ENCODE results near the gene CNN2. TPM values are rescaled to one million over a fixed set of nuclear protein-coding genes. Genes with fewer than 3 reads are reported as not detected.

The CNN2 gene
- total RNA-seq, 1 experiment from 2014 or later = 524 TPM

DNA sequence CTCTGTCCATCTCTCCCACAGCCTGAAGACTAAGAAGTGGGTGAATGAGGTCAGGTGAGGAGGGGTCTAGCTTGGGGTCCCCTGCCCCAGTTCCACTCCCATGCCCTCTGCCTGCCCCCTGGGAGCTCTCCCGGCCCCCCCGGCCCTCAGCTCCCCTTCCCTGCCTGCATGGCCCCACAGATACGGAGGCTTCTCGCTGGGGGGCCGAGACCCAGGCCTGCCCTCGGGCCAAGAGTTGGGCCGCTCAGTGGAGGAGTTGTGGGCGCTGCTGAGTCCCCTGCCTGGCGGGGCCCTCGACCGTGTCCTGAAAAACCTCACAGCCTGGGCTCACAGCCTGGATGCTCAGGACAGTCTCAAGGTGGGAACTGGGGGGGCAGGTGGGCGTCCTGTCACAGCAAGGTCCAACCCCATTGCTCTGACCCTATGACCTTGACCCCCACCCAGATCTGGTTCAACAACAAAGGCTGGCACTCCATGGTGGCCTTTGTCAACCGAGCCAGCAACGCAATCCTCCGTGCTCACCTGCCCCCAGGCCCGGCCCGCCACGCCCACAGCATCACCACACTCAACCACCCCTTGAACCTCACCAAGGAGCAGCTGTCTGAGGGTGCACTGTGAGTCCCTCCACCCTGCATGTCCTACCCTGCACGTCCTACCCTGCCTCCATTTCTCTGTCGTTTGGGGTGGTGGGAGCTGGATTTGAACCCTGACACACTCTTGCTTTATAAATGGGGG is 29.6 kb downstream of the CNN2 start:
- H3K23me2 ChIP-seq (ENCODE audit: insufficient read length, low read depth, low read length, poor library complexity, severe bottlenecking) = no peaks in the 10 kb centered on the region
- no peak overlapping the region for H4K8ac ChIP-seq (replicated peaks; ENCODE audit: insufficient read length, low read depth, low read length)
- Mint-ChIP-seq H3K4me3 (peak overlapping the region in 1 of 2 experiments; percentile 24; a peak in 2 of 5 replicates), H3K27ac (peak overlapping the region in 1 of 3 experiments; percentile 94; a peak in 1 of 7 replicates), H3K9me3 (no peaks in the 10 kb centered on the region), H3K27me3 (ENCODE audit: low read depth) (no peaks in the 10 kb centered on the region; the same call in none of the 2 replicates), H3K36me3 (ENCODE audit: insufficient read depth in 1 of 3, low read depth in 3 of 3) (peaks cover 2 to 17% (median 12%) of the 10 kb centered on the region in 3 experiments; a peak in 4 of 7 replicates), H3K4me1 (peaks cover 2 to 11% of the 10 kb centered on the region in 2 experiments; a peak in 3 of 4 replicates)
- no peak overlapping the region for H4K91ac ChIP-seq (ENCODE audit: insufficient read length, low read depth, low read length)
- H4K20me1 ChIP-seq (ENCODE audit: control insufficient read depth, insufficient read depth, insufficient read length) = no peaks in the 10 kb centered on the region
- no peaks in the 10 kb centered on the region for H3K27me3 ChIP-seq (ENCODE audit: insufficient read depth, low read length)
- TF ChIP-seq, protein P1, sequence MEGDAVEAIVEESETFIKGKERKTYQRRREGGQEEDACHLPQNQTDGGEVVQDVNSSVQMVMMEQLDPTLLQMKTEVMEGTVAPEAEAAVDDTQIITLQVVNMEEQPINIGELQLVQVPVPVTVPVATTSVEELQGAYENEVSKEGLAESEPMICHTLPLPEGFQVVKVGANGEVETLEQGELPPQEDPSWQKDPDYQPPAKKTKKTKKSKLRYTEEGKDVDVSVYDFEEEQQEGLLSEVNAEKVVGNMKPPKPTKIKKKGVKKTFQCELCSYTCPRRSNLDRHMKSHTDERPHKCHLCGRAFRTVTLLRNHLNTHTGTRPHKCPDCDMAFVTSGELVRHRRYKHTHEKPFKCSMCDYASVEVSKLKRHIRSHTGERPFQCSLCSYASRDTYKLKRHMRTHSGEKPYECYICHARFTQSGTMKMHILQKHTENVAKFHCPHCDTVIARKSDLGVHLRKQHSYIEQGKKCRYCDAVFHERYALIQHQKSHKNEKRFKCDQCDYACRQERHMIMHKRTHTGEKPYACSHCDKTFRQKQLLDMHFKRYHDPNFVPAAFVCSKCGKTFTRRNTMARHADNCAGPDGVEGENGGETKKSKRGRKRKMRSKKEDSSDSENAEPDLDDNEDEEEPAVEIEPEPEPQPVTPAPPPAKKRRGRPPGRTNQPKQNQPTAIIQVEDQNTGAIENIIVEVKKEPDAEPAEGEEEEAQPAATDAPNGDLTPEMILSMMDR (conservative IDR thresholded peaks at IDR 0.05) = no peak
- H3K18ac ChIP-seq (ENCODE audit: insufficient read length, low read depth, low read length) = no peak overlapping the region
- H2BK120ac ChIP-seq (ENCODE audit: low read depth, low read length, poor library complexity, severe bottlenecking) = no peak overlapping the region
- no peaks in the 10 kb centered on the region for H3K79me1 ChIP-seq (ENCODE audit: insufficient read depth, low read depth, low read length, poor library complexity, severe bottlenecking)
- H3K9me3 ChIP-seq (ENCODE audit: control insufficient read depth, low read depth, low read length) = peaks cover 19% of the 10 kb centered on the region
- H2BK20ac ChIP-seq (ENCODE audit: low read depth, low read length, poor library complexity, severe bottlenecking) = no peak overlapping the region
- no peak overlapping the region for H2BK15ac ChIP-seq (ENCODE audit: low read depth, low read length)
- DNase-seq = peak; percentile 21
- no peak overlapping the region for H3K4me2 ChIP-seq (ENCODE audit: insufficient read depth, insufficient read length, low read length)
- no peak overlapping the region for H3K14ac ChIP-seq (ENCODE audit: insufficient read depth, low read length)
- no peak overlapping the region for H3K23ac ChIP-seq (ENCODE audit: insufficient read length, low read depth, low read length)
- H3K9ac ChIP-seq (ENCODE audit: extremely low read depth, insufficient read length, low read length) = no peak overlapping the region
- no peak overlapping the region for H2AFZ ChIP-seq (ENCODE audit: low read length)
- no peaks in the 10 kb centered on the region for H3K79me2 ChIP-seq (ENCODE audit: insufficient read depth, low read length)
- no peak overlapping the region for H3K56ac ChIP-seq (ENCODE audit: insufficient read length, low read depth, low read length)
- no peak overlapping the region for H3T11ph ChIP-seq (ENCODE audit: low read length)
- H2BK5ac ChIP-seq (ENCODE audit: insufficient read length, low read length) = no peak overlapping the region
- WGBS (ENCODE audit: extremely low coverage, insufficient read length, low lambda C conversion rate) = no CpG with 5 or more reads among the region's 20 CpGs
- no peak overlapping the region for H3K27ac ChIP-seq (ENCODE audit: insufficient read length, low read depth, low read length)
- H2BK12ac ChIP-seq (ENCODE audit: insufficient read length, low read depth, low read length) = no peak overlapping the region
- no peak overlapping the region for H3K4ac ChIP-seq (ENCODE audit: low read depth, low read length)
- H3K4me1 ChIP-seq (ENCODE audit: insufficient read depth, low read length) = no peaks in the 10 kb centered on the region
- H4K5ac ChIP-seq (ENCODE audit: insufficient read length, low read depth, low read length) = no peak overlapping the region
- H2AK5ac ChIP-seq (ENCODE audit: insufficient read length, low read length) = no peak overlapping the region

All from H9 (cell line).